AG09319 (cell line): Measurements from ENCODE around the gene SGIP1.

ENCODE experiments used
- DNase-seq: peaks from one replicate; pipeline ENCODE4 v3.0.0-alpha.2; 2010; ENCODE audit warnings: low read depth; ENCODE audit errors: extremely low read depth
- TF ChIP-seq, protein P1 (sequence below): IDR thresholded peaks from 2 replicates; pipeline ENCODE4 v1.5.1; 2011; ENCODE audit warnings: low read depth, mild to moderate bottlenecking, inconsistent platforms, low read length, moderate library complexity

Gene SGIP1

DNA sequence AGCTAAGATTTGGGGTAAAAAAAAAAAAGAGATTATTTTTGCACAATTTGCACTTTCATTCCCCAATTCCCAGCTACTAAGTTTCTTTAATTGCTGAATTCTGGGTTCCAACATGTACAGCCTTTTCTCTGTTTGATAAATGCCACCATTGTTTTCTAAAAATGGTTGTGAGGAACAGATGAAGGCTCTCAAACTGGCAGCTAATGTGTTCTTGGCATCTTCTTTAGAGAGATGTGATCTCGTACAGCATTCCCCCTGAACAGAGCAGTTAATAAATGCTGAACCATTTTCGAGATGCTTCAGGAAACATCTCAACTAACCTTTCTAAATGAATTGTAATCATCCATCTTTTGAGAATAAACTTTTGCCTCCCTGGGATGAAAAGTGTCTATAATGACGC lies 110.4 kb downstream of the SGIP1 start:
- no peak for DNase-seq
- TF ChIP-seq, protein P1, sequence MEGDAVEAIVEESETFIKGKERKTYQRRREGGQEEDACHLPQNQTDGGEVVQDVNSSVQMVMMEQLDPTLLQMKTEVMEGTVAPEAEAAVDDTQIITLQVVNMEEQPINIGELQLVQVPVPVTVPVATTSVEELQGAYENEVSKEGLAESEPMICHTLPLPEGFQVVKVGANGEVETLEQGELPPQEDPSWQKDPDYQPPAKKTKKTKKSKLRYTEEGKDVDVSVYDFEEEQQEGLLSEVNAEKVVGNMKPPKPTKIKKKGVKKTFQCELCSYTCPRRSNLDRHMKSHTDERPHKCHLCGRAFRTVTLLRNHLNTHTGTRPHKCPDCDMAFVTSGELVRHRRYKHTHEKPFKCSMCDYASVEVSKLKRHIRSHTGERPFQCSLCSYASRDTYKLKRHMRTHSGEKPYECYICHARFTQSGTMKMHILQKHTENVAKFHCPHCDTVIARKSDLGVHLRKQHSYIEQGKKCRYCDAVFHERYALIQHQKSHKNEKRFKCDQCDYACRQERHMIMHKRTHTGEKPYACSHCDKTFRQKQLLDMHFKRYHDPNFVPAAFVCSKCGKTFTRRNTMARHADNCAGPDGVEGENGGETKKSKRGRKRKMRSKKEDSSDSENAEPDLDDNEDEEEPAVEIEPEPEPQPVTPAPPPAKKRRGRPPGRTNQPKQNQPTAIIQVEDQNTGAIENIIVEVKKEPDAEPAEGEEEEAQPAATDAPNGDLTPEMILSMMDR: no peak

DNA sequence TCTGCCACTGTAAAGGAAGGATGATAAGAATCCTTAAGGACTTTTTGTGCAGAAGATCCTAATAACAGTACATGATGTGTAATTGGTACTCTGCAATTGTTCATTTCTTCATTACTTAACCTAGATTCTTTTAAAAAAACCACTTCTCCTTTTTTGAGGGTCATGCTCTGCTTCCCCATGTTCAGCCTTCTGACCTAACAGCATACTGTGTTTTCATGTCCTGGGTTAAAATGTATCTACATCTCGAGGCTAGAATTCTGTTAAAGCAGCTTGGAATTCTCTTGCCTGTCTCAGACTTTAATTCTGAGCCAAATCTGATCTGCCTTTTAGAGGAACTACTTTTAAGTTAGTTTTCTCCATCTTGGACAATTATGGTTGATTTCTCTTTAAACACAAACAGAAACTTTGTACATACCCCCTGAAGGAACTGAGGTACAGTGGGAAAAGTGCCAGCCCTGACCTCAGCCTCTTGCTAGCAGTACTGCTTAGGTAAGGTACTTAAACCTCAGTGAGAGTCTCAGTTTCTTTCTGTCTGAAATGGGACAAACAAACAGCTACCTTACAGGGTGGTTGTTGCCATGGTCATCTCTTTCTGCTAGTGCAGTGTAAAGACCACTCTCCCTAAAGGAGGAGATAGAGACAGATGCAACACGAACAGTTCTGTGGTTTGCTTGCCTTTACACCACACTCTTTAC lies 115.1 kb downstream of the SGIP1 start:
- TF ChIP-seq, protein P1: no peak
- DNase-seq: no peak

DNA sequence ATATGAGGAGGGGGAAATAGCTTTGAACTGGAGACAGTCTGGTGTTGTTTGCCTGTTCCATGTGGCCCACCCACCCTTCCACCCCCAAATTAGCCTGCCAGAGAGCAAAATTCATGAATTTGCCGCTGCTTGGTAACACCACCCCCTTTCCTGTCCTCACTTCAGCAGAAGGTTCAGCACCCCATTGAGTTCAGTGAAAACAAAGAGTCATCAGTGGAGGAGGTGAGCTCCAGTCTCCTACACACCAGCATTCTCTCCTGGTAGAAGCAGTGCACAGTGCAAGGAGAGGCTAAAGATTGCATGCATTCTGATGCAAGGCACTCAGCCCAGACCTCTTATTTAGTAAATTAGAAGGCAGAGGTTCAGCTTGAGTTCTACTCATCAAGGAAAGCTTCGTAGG lies 118.6 kb downstream of the SGIP1 start:
- TF ChIP-seq, protein P1: no peak
- DNase-seq: no peak

DNA sequence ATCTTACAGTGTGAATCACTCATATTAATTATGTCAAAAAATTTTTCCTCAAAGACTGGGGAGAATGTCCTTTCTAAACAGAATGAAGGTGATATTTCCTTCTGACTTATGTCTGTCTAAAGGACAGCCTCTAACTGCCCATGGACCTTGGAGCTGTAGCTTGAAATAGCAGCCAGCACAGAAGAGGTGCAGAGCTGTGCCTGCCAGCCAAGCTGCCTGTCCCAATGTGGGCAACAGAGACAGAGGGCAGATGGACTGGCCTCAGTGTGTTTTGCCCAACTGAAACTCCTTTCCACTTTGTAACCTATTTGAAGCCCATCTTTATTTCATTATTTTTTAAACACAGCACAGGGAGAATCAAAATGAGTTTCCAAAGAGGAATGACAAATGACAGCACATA lies 120.7 kb downstream of the SGIP1 start:
- TF ChIP-seq, protein P1: no peak
- DNase-seq: no peak

DNA sequence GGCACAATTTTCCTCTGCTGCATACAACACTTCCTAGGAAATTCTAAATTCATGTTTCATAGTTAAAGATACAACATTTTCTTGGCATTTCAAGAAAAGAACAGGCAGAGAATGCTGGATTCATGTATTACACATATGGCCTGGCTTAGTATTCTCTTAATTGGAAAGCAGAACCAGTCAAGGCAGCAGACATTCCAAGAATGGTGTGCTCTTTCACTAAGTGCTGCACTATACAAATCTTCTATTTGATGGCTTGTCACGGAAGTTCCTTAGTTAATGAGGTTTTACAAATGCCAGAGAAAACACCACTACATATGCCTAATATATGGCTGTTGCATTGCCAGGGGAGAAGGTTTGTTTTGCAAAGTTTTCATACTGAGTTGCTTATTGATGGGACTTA lies 137.5 kb downstream of the SGIP1 start:
- DNase-seq: no peak
- TF ChIP-seq, protein P1: no peak

DNA sequence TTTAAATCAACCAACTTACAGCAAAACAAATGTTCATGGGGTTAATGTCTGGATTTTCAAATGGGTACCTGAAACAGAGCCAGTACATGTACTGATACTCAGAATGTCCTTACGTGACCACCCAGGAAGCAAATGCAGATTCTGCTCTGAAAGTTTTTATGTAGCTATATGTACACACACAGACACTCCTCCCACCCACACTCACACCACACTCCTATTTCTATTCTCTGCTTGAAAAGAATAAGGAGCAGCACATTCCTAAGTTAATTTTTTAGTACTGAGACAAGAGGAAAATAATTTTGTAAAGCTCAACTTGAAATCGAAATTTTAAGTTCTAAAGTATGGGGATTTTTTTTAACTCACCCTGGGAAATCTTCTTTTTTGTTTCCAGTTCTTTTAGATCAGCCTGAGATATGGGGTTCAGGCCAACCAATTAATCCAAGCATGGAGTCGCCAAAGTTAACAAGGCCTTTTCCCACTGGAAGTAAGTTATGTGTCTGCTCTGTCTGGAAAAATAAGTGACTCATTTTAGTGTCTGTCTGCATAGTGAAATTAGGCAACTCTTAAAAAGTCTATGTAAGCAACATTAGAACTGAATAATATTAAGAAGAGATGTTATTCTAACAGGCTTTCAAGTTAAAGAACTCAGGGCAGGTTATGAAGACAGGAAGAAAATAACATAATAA lies 142.8 kb downstream of the SGIP1 start:
- DNase-seq: peak; percentile 19
- TF ChIP-seq, protein P1: no peak

DNA sequence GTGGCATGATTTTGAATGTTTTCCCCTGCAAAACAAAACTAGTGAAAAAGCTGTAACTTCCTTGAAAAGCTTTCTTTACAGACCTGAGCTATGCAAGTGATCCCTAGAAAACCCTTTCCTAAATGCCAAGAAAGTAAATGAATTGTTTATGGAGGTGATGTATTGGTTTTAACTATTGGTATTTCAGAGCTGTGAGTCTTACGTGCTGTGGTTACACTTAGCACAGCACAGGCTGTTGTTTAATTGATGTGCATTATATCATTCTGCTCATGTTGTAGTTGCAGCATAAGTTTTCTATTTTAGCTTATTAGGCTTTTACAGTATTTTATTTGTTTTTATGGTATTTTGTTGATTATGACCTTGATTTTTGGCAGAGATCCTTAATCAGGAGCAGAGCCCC lies 144.2 kb downstream of the SGIP1 start:
- TF ChIP-seq, protein P1: no peak
- no peak for DNase-seq
